SIG-M5 treated with dmso at 0.1 percent for 504 hours (cell line): ENCODE measurements around the gene RHEB.
A peak's percentile ranks its signal among the peaks of the same experiment; 100 is the strongest.

Experiments used
- DNase-seq: peaks from one replicate; lab custom pipeline; 2025; ENCODE audit not compliant: unreplicated experiment; lab: John Stamatoyannopoulos, UW

RHEB gene

DNA sequence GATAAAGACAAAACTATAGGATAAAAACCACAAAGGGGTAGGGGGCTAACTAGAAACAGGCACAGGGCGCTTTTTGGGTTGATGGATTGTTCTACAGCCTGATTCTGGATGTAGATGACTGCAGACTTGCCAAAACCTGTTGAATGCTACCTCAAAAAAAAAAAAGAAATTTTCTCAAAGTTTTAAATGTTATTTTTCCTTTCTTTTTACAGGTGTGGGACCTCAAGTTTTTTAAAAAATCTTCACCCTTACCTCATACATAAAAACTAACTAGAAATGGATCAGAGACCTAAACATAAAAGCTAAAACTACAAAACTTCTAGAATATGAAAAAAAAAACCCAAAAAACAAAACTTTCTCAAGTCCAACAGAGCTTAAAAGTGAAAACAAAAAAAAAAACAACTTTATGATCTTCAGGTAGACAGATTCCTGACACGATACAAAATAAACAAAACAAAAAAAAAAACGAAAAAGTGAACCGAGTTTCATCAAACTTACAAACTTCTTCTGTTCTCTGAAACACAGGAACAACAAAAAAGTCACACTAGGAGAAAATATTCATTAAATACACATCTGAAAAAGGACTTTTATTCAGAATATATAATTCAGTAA, 14.9 kb downstream of the RHEB start:
- no peak for DNase-seq

DNA sequence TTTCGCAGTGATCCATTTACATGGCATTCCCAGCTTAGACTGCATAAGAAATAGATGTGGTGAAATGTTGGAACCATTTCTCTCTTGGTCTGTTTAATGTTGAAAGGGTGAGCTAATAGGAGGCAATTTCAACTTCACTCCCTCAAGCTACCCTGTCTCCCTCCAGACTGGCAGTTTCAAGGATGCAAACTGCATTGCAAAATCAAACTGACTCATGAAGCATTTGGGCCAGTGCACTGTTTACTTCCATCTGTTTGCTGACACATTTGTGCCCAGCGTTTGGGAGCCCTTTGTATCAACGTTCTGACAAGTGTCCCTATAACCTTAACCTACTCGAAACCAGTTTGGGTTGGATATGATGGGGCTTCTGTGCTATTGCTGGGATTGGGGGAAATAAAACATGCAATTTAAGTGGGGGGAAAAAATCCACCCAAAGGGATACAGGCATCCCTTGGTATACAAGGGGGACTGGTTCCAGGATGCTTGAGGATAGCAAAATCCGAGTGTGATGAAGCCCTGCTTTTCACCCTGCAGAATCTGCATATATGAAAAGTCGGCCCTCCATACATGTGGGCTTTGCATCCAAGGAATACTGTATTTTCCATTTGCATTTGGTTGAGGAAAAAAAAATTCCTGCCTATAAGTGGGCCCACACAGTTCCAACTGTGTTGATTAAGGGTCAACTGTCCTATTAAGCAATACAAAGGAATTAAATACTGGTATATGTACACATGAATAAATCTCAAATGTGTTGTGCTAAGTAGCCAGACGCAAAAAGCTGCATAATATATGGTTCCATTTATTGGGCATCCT, 15.6 kb downstream of the RHEB start:
- peak; percentile 87 for DNase-seq

DNA sequence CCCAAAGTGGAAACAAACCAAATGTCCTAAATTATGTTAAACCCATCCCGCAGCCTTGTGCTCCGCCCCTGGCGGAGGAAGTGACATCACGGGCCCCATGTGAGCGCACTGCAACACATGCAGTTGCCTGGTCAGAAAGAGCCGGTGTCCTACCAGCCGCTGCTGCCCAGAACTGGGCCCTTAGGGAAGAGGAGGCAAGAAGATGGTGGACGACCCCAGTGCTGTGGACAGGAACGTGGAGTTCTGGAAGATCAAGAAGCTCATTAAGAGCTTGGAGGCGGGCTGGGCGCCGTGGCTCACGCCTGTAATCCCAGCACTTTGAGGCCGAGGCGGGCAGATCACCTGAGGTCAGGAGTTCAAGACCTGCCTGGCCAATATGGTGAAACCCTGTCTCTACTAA, 18.0 kb downstream of the RHEB start:
- no peak for DNase-seq

DNA sequence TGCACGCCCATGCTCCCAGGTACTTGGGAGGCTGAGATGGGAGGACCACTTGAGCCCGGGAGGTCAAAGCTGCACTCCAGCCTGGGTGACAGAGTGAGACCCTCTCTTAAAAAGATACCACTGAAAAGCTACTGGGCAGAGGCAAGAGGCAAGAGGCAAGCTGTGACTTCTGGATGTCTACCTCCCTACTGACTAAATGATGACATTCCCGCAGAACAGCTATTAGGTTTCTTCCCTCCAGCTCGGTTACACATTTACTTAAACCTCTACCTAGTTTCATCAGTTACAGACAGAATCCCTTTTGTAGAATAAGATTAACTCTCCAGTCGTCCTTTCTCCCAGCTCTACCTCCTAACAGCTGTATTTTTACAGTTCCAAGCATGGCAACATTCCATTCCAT, 21.2 kb downstream of the RHEB start:
- no peak for DNase-seq

DNA sequence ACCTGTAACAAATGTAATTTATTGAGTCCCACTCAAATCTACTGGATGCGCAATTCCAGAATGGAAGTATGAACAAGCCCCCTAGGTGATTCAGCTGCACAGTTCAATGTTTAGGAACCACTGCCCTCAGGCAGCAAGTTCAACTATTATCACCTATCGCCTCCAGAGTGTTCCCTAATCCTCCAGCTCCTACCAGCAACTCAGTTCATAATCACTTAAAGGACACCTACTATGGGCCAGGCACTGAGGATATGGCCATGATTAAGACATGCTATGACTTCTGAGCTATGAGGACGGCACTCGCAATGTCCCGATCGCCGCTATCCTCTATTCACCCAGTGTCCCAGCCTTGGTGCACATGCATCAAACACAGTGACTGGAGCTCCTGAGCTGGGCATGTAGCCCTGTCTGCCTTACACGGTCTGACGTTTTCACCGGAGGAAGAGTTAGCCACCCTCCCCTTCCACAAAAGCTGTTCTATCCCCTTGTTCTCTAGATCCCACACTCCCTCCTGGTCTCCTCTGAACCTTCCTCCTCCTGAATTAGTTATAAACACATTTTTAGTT, 22.3 kb downstream of the RHEB start:
- DNase-seq: no peak

DNA sequence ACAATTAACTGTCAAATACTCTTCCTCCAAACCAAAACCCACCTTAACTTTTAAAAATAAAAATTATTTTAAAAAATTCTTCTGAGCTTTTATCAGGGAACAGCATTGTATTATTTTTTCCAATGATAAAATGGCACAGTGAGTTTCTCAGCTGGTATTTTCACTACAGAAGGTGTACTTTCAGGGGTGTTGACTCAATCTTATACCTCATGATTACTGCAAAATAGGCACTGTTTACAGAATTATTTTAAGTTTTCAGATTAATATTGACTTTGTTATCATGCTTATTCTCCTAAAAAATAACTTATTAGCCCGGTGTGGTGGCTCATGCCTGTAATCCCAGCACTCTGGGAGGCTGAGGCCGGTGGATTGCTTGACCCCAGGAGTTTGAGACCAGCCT, 24.3 kb downstream of the RHEB start:
- no peak for DNase-seq

DNA sequence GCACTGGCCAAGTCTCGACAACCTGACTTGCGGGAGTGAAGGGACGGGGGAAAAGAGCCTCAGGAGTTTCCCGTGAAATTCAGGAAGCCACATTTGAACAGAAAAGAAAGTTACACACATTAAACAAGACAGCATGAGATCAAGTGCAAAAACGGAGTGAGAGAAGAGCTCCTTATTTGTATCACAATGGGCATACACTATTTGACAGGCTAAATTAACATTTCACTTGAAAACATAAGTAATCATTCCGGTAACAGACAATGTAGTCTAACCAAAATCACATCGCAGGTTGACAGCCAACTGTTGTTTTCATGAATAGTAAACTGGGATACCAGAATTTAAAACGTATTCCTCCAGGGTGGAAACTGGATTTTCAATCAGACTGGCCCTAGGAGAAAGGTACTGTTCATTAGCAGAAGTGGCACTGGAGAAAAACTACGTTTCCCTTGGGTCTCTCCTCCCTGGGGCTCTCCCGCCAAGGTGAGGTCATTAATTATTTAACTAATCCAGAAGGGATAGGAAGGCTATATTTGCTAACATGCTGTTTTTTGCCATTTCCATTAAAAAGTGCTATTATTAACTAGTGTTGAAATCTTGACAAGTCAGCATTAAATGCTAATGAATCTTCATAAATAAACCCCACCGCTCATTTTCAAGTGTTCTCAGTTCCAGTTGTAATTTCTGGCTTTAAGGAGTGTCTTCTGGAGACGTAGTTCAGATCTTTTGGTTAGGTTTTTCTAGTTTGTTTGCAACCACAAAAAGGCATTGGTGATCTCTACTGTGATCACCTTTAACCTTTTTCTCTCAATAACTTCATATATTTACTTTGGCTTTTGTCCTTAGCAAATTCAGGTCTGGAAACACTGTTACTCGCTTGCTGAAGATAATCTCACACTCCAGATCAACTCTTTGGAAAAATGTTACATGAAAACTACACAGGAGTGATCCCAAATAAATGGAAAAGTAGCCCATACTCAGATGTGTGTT, 25.1 kb downstream of the RHEB start:
- DNase-seq: peak; percentile 3

DNA sequence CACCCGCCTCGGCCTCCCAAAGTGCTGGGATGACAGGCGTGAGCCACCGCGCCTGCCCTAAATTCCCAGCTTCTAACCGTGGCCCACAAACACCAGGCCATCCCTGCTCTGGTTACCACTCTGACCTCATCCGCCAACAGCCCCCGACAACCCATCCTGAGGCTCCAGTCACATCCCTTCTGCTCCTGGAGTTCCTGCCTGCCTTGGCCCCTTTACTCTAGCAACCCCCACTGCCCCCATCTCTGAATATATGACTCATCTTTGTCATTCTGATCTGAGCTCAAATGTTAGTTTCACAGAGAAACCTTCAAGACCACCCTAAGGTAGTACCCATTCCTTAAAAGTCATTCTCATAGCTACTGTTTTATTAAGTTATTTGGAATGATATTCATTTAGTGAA, 26.6 kb downstream of the RHEB start:
- DNase-seq: no peak

DNA sequence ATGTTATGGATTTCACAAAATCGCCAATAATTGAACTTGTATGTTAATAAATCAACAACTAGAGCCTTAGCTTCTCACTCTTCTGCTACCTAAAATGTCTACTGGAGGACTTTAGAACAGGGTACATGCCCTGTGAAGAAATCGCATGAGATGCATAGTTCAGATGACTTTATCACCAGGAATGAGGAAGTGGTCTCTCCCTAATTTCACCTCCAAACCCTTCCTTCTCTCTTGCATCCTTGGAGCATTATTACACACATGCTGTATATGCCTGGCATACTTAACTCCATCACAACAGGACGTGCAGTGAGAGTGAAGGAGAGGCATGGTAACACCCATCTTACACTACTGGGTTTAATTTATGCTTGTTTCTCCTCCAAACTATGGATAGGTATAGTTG, 27.8 kb downstream of the RHEB start:
- peak; percentile 91 for DNase-seq

DNA sequence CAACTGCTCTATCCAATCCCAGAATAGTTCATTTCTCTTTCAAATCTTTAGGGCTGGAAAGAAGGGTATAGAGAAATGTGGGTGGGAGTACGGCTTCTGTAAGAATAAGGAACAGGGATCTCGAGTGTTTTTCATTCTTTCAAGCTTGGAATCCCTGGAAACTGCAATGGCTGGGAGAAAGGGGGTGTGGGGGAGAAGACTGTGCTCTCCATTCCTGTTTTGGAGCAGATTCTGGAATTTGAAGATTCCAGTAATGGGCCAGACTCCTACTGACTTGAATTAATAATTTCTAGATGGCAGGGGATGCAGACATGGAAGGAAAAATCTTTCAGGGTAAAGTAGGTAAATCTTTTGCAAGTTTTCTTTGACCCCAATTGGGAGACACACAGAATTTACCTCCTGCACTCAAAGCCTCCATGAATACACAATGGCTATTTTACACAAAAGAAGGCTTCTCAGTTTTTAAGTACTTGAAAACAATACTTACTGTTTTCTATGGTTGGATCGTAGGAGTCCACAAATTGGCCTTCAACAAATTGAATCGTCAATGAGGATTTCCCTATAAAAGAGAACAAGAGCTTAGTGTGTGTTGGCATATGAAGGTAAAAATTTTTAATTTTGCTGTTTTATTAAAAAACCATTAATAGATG, 29.1 kb downstream of the RHEB start:
- no peak for DNase-seq

DNA sequence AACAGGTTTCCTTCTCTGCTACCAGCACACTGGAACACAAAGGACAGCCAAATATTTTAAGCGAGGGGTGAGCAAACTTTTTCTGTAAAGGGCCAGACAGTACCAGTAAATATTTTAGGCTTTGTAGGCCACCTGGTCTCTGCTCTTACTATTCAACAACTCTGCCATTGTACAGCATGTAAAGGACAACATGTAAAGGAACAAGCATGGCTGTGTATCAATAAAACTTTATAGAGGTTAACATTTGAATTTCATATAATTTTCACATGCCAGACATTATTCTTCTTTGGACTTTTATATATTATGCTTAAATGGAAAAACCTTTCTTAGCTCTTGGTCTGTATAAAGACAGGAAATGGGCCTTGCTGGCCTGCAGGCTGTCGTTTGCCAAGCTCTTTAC, 30.2 kb downstream of the RHEB start:
- no peak for DNase-seq

DNA sequence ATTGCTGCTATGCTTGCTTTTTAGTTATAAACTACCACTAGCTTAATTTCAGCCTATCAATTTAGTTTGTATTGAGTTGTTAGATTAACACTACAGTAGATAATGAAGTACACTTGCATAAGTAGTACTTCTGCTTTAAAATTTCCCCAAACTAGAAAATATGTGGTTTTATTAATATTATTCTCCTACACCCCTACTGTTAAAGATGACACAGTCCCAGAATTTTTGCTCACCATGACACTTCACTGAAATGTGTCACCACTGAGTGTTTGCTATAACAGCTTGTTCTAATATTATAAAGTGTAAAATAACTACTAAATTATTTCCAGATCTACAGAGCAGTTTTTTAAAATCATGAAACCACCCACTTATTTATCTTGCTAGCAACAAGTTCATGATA, 31.6 kb downstream of the RHEB start:
- no peak for DNase-seq

DNA sequence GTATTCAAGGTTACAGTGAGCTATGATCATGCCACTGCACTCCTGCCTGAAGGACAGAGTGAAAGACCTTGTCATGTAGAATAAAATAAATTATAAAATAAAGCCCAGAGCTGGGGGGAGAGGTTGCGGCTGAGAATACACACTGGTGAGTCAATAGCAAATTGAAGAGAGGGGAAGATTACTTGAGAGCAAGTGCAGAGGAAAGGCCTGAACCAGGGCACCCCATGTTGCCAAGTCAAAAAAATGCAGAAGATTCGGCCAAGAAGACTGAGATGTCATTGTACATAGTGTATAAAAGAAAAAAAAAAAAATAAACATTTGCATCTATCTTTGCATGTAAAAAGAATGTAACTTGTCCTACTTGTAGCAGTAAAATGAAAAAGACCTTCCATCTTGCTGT, 32.5 kb downstream of the RHEB start:
- no peak for DNase-seq

DNA sequence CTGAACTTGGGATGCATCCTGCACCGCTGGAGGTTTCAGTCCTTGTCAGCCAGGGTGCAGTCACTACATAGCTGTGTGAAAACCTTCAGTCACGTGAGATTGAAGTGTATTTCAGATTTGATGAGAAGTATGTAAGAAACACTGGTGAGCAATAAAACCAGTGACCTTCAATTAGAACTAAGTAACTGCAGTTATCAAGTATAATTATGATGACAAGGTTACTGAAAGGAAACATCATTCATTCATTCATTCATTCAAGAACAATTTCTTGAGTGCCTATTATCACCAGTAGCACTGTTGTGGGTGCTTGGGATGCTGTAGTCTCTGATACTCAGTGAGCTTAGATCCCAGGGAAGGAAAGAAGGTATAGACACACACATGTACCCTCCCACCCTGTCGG, 33.6 kb downstream of the RHEB start:
- DNase-seq: no peak

DNA sequence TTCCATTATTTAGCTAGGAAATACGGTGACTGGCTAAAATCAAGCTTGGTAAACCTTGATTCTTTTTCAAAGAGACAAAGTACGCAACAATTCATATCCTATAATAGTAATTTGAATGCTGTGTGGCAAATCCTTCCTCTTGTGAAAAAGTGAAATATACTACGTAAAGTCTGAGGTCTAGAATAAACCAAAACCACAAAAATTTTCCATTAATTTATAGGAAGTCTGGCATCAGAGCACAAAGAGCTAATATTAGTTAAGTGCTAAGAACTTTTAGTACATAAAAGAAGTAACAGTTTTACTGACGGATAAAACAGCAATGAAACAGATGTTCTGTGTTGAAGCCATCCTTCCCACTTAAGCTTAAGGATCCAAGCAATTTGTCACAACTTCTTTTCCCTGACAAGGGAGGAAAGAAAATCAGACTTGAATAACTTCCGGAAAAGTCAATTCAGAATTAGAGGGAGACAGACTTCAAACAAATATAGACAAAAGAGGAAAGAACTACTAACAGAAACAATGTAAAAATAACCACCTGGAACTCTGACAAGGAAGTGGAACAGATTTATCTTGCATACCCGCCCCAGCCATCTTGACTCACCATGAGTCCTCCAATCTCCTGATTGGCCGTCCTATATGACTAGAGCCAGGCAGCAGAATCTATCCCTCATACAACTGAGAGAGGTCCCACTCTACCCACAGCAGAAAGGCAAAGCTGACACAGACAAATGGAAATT, 34.6 kb downstream of the RHEB start:
- no peak for DNase-seq

DNA sequence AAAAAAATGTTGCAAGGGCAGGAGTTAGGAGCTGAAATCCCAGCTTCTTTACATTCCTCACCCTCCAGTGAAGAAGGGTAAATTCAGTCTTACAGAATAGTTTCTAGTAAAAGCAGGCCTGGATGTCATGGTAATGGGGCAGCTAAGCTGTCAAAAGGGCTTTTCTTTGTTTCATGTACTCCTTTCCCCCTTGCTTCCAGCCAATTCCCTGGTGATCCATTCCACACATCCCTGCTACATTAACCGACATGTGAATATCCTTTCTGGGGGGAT, 36.0 kb downstream of the RHEB start:
- DNase-seq: no peak

DNA sequence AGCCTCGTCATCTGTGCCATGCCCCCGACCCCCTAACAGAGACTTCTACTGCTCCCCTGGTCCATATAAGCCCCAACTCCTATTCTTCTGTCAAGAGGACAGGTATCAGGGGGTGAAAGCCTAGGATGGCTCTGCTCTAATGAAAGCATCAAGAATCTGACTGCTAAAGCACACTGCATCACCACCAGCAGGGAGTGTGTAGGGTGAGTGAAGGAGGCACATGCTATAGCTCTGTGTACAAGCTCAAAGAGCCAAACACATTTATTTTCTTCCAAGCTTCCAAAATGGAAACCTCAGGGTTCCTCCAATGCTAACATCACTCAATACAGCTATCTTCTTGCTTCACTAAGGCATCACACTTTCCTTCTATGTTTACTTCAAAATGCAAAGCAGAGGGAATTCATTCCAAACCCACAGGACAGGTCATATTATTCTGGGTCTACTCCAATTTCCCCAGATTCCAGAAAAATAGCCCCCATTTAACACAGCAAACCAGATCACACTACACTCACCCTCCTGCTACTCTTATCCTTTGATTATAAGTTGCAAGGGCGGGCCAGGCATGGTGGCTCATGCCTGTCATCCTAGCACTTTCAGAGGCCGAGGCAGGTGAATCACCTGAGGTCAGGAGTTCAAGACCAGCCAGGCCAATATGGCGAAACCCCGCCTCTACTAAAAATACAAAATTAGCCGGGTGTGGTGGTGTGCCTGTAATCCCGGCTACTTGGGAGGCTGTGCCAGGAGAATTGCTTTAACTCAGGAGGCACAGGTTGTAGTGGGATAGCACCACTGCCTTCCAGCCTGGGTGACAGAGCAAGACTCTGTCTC, 36.6 kb downstream of the RHEB start:
- no peak for DNase-seq

DNA sequence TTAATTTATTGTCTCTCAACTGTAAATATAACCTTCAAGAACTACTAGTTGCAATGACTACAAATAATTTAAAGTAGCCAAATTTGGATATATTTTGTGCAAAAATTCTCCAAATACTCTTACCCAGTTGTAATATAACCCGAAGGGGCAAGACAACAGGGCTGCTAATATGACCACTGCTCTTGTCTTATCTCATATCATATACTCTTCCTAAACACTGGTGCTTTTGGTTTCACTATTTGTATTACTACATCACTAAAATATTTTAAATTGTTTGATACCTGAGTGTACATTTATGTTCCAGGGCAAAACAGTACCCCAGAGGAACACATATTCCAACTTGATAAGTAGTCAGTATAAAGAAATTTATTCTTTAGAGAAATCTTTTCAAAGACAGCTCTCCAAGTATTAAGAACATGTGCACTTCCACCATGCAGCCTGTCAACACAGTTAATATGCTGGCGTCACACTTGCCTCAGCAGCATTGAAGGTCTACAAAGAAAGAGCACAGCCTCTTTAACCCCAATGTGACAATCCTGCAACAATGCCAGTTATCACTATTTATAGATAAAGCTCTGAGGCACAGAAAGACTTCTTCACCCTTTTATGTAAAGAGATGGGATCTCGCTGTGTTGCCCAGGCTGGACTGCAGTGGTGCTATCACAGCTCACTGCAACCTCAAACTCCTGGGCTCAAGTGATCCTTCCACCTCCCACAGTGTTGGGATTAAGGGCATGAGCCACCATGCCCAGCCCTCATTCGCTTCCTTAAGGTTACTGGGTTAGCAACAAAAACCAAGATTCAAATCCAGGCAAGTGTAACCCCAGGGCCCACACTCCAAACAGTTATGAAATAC, 37.8 kb downstream of the RHEB start:
- DNase-seq: no peak

DNA sequence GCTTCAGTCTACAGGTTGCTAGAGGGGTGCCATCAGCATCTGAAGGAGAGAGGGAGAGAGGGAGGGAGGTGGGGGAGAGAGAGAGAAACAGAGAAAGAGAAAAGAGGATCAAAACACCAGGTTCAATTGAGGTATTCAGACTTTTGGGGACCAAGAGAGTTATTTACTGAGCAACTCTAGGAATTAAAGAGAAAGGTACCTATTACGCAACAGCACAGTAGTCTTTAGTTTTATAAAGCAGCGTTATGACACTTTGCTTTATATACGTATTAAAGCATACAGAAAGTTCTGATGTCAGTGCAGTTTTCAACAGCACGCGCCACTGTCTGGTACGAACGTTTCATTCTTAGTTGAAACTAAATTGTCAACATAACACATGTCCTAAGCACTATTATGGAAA, 41.8 kb downstream of the RHEB start:
- DNase-seq: no peak
